Sigmoid colon (tissue), 7 donors: ENCODE data around the gene KCNQ4. TPM values are rescaled to one million over a fixed set of nuclear protein-coding genes. Genes with fewer than 3 reads are reported as not detected.

Experiments
- DNase-seq: peaks from one replicate; pipeline ENCODE4 v3.0.0-alpha.2; 2019
- H3K27ac ChIP-seq, 4 donors: fragments of 200-600 bp; sonication (generic); one replicate each; pipeline ENCODE4 v1.5.1; 2016 to 2019; ENCODE audit warnings: mild to moderate bottlenecking in 1 of 4
- H3K27me3 ChIP-seq, 3 donors: fragments of 200-600 bp; sonication (generic); one replicate each; pipeline ENCODE4 v1.5.1; 2019; ENCODE audit warnings: mild to moderate bottlenecking in 1 of 3
- H3K36me3 ChIP-seq, 4 donors: fragments of 200-600 bp; sonication (generic); one replicate each; pipeline ENCODE4 v1.5.1; 2016 to 2019
- H3K4me1 ChIP-seq, 4 donors: fragments of 200-600 bp; sonication (generic); one replicate each; pipeline ENCODE4 v1.5.1; 2017 to 2019
- H3K4me3 ChIP-seq, 4 donors: fragments of 200-600 bp; sonication (generic); one replicate each; pipeline ENCODE4 v1.5.1; 2017 to 2019; ENCODE audit warnings: mild to moderate bottlenecking in 2 of 4, moderate library complexity in 1 of 4
- H3K9me3 ChIP-seq, 4 donors: fragments of 200-600 bp in 3 of 4; sonication (generic) in 3 of 4; one replicate each; pipeline versions ENCODE4 v1.5.1 to v1.6.1; 2013 to 2019
- CTCF ChIP-seq, 4 experiments: fragments of 450-650 bp in 3 of 4; fragments of 200-600 bp in 1 of 4; IDR thresholded peaks; one replicate each; pipeline ENCODE4 v1.5.1; 2016 to 2019; ENCODE audit warnings: antibody characterized with exemption in 4 of 4, mild to moderate bottlenecking in 3 of 4, moderate library complexity in 2 of 4
- EP300 ChIP-seq, 4 donors: sonication (generic); formaldehyde crosslinking; IDR thresholded peaks; one replicate each; pipeline ENCODE4 v1.6.1; 2017; ENCODE audit warnings: antibody characterized with exemption in 4 of 4
- POLR2A ChIP-seq, 2 donors: fragments of 450-650 bp; IDR thresholded peaks; one replicate each; pipeline ENCODE4 v1.6.1; 2016; ENCODE audit warnings: antibody characterized with exemption in 2 of 2, mild to moderate bottlenecking in 2 of 2, moderate library complexity in 2 of 2
- POLR2AphosphoS5 ChIP-seq, 4 donors: sonication (generic); formaldehyde crosslinking; IDR thresholded peaks; one replicate each; pipeline ENCODE4 v1.6.1; 2017; ENCODE audit warnings: antibody characterized with exemption in 4 of 4
- WGBS, 2 donors: extraction: QIAGEN DNeasy Blood & Tissue Kit; methylation state at CpG; one replicate each; pipeline ENCODE4 v1.1.7; 2013; 5-methylcytosine and 5-hydroxymethylcytosine counted together
- intact Hi-C: fragments of 100-400 bp; cut with DNase I; formaldehyde crosslinking; loops from one replicate; pipeline ENCODE4 v1.15.1; 2023
- polyA plus RNA-seq, 3 donors: library from polyadenylated mRNA; stranded (reverse); fragments of 200-250 nt; gene quantifications; one replicate each; pipeline ENCODE4 v1.2.3, GENCODE V29; 2013
- total RNA-seq, 4 donors: library from RNA; depleted of rRNA; stranded (reverse); fragments of >200 nt; gene quantifications; one replicate each; pipeline ENCODE4 v1.1.0, GENCODE V29; 2016
- donor health status: healthy with polysubstance abuse.
- donor health status: Bipolar disorder and iron deficiency.
- donor health status: healthy.

Gene KCNQ4
- total and polyA plus RNA-seq, 7 donors: 0.60 to 10.8 (median 6.3) TPM; not detected in 1

- 61 to 88% methylated on average over 2 of the region's 2 CpGs for WGBS, 2 donors
- no peak overlapping the region for H3K27ac ChIP-seq
- H3K4me3 ChIP-seq: no peak overlapping the region
- peaks cover 3 to 41% (median 30%) of the 10 kb centered on the region in 4 donors for H3K4me1 ChIP-seq
- no peaks in the 10 kb centered on the region for H3K27me3 ChIP-seq
- no peak for TF ChIP-seq CTCF (IDR thresholded peaks at IDR 0.05)
- TF ChIP-seq POLR2A (IDR thresholded peaks at IDR 0.05): no peak
- no peak for TF ChIP-seq EP300 (IDR thresholded peaks at IDR 0.05)
- TF ChIP-seq POLR2AphosphoS5 (IDR thresholded peaks at IDR 0.05): no peak
- intact Hi-C loops: loop anchor here (5.0 kb wide), 1 partner anchor 89 kb away; the partner anchor contains the start of gene NFYC
- DNase-seq: no peak
- H3K36me3 ChIP-seq: no peaks in the 10 kb centered on the region
- H3K9me3 ChIP-seq: no peaks in the 10 kb centered on the region
Observed at GRCh38 chr1:40781608-40781971, 2.0 kb upstream of the KCNQ4 start.

GRCh38 chr1:40782371-40782956 lies 1.1 kb upstream of the KCNQ4 start:
- no peaks in the 10 kb centered on the region for H3K9me3 ChIP-seq
- peaks cover 3 to 50% (median 38%) of the 10 kb centered on the region in 4 donors for H3K4me1 ChIP-seq
- intact Hi-C loops: loop anchor here (5.0 kb wide), 1 partner anchor 90 kb away; the partner anchor contains the start of gene NFYC
- H3K4me3 ChIP-seq: peak overlapping the region; percentile 3 to 69 (median 50)
- peak overlapping the region; percentile 78 to 93 (median 81) for H3K27ac ChIP-seq
- TF ChIP-seq CTCF (IDR thresholded peaks at IDR 0.05) (no peak), POLR2AphosphoS5 (IDR thresholded peaks at IDR 0.05) (peak in 3 of 4 donors; percentile 15 to 60 (median 26))
- H3K27me3 ChIP-seq: no peaks in the 10 kb centered on the region
- no peak for DNase-seq
- WGBS, 2 donors: 8 to 27% methylated on average over 20 of the region's 20 CpGs
- H3K36me3 ChIP-seq: no peaks in the 10 kb centered on the region

- Histone ChIP-seq H3K27me3 (no peaks in the 10 kb centered on the region), H3K9me3 (no peaks in the 10 kb centered on the region), H3K36me3 (no peaks in the 10 kb centered on the region), H3K27ac (peak overlapping the region; percentile 78 to 93 (median 86)), H3K4me3 (peak overlapping the region; percentile 47 to 69 (median 57)), H3K4me1 (peaks cover 3 to 68% (median 56%) of the 10 kb centered on the region in 4 donors)
- no peak for DNase-seq
- intact Hi-C loops: loop anchor here (5.0 kb wide), 1 partner anchor 92 kb away; the partner anchor contains the start of gene NFYC
- WGBS, 2 donors: 11 to 16% methylated on average over 63 of the region's 63 CpGs
- no peak for TF ChIP-seq EP300 (IDR thresholded peaks at IDR 0.05)
- no peak for TF ChIP-seq POLR2A (IDR thresholded peaks at IDR 0.05)
- no peak for TF ChIP-seq CTCF (IDR thresholded peaks at IDR 0.05)
- TF ChIP-seq POLR2AphosphoS5 (IDR thresholded peaks at IDR 0.05): peak in 1 of 4 donors; percentile 19
Observed at GRCh38 chr1:40784141-40784770, 669 bp downstream of the KCNQ4 start.

GRCh38 chr1:40784771-40785151 lies 1.2 kb downstream of the KCNQ4 start:
- WGBS, 2 donors: 47 to 83% methylated on average over 10 of the region's 10 CpGs
- H3K27ac ChIP-seq: peak overlapping the region; percentile 78 to 93 (median 86)
- H3K9me3 ChIP-seq: no peaks in the 10 kb centered on the region
- H3K27me3 ChIP-seq: no peaks in the 10 kb centered on the region
- intact Hi-C loops: loop anchor here (5.0 kb wide), 1 partner anchor 92 kb away; the partner anchor contains the start of gene NFYC
- H3K4me1 ChIP-seq: peaks cover 3 to 73% (median 61%) of the 10 kb centered on the region in 4 donors
- DNase-seq: no peak
- H3K4me3 ChIP-seq: peak overlapping the region; percentile 47 to 69 (median 57)
- no peaks in the 10 kb centered on the region for H3K36me3 ChIP-seq
- TF ChIP-seq POLR2AphosphoS5 (IDR thresholded peaks at IDR 0.05) (no peak), POLR2A (IDR thresholded peaks at IDR 0.05) (no peak), EP300 (IDR thresholded peaks at IDR 0.05) (no peak), CTCF (IDR thresholded peaks at IDR 0.05) (no peak)
